Gastrocnemius medialis (tissue), 4 donors: Measurements from ENCODE around the gene AGBL1.

Source experiments
- POLR2A ChIP-seq, 2 donors: fragments of 450-650 bp; IDR thresholded peaks; one replicate each; pipeline ENCODE4 v1.6.1; 2017; ENCODE audit warnings: antibody characterized with exemption in 2 of 2, mild to moderate bottlenecking in 2 of 2, moderate library complexity in 2 of 2
- TF ChIP-seq, protein P1 (sequence below), 5 experiments: fragments of 450-650 bp in 3 of 5; fragments of 200-600 bp in 2 of 5; sonication (generic) in 2 of 5; IDR thresholded peaks in 4 of 5; conservative IDR thresholded peaks in 1 of 5; 1 replicate in 4 of 5; 2 replicates in 1 of 5; pipeline ENCODE4 v1.5.1; 2016 to 2019; ENCODE audit warnings: antibody characterized with exemption in 5 of 5, mild to moderate bottlenecking in 3 of 5, moderate library complexity in 3 of 5

DNA sequence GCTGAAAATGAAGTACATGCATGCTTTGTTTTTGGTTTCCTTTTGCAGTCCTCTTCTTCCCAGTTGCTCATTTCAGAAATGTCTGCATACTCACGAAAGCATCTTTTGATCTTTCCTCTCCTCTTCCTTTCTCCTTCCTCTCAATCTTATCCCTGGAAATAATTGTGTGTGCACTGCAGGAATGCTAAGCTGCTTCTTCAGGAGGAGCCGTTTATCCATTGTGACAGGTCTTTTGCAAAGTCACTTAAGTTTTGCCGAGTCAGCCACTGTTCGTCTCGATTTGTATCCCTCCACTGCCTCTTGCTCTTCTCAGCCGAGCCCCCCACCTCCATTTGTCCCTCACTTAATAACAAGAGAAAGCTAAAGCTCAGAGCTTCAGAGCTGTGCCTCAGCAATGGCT lies 597.6 kb downstream of the AGBL1 start:
- TF ChIP-seq, protein P1, sequence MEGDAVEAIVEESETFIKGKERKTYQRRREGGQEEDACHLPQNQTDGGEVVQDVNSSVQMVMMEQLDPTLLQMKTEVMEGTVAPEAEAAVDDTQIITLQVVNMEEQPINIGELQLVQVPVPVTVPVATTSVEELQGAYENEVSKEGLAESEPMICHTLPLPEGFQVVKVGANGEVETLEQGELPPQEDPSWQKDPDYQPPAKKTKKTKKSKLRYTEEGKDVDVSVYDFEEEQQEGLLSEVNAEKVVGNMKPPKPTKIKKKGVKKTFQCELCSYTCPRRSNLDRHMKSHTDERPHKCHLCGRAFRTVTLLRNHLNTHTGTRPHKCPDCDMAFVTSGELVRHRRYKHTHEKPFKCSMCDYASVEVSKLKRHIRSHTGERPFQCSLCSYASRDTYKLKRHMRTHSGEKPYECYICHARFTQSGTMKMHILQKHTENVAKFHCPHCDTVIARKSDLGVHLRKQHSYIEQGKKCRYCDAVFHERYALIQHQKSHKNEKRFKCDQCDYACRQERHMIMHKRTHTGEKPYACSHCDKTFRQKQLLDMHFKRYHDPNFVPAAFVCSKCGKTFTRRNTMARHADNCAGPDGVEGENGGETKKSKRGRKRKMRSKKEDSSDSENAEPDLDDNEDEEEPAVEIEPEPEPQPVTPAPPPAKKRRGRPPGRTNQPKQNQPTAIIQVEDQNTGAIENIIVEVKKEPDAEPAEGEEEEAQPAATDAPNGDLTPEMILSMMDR (IDR thresholded peaks at IDR 0.05 in 4 of 5, conservative IDR thresholded peaks at IDR 0.05 in 1 of 5): no peak
- TF ChIP-seq POLR2A (IDR thresholded peaks at IDR 0.05): no peak
